OCI-LY1 (cell line): ENCODE results near the gene CD2AP.

ENCODE experiments used
- H2AFZ ChIP-seq: fragments of 200-600 bp; sonication (generic), shearing (Covaris generic); 2 replicates; pipeline ENCODE4 v1.6.0; 2014; ENCODE audit warnings: antibody characterized with exemption, mild to moderate bottlenecking, low read length
- H3F3A ChIP-seq: fragments of 200-600 bp; sonication (generic), shearing (Covaris generic); 2 replicates; pipeline ENCODE4 v1.6.0; 2014; ENCODE audit warnings: mild to moderate bottlenecking, antibody characterized with exemption, low read length, moderate library complexity; ENCODE audit not compliant: insufficient read depth
- H3K27ac ChIP-seq: fragments of 200-600 bp; sonication (generic); 2 replicates; pipeline ENCODE4 v1.5.1; 2014; ENCODE audit warnings: low read length, mixed run types, mild to moderate bottlenecking, low read depth; ENCODE audit not compliant: poor library complexity, severe bottlenecking
- H3K27me3 ChIP-seq: fragments of 200-600 bp; sonication (generic); 2 replicates; pipeline ENCODE4 v1.6.0; 2014; ENCODE audit warnings: antibody characterized with exemption, mild to moderate bottlenecking, low read length, moderate library complexity; ENCODE audit not compliant: insufficient read depth
- H3K36me3 ChIP-seq: fragments of 200-600 bp; sonication (generic); 2 replicates; pipeline ENCODE4 v1.6.1; 2014; ENCODE audit warnings: mild to moderate bottlenecking, antibody characterized with exemption, low read length, moderate library complexity, mixed read lengths; ENCODE audit not compliant: insufficient read depth
- H3K4me1 ChIP-seq: fragments of 200-600 bp; sonication (generic); 2 replicates; pipeline ENCODE4 v1.5.1; 2014; ENCODE audit warnings: mild to moderate bottlenecking, low read length, moderate library complexity; ENCODE audit not compliant: insufficient read depth, severe bottlenecking
- H3K4me2 ChIP-seq: fragments of 200-600 bp; sonication (generic), shearing (Covaris generic); 2 replicates; pipeline ENCODE4 v1.6.1; 2014; ENCODE audit warnings: low read length
- H3K4me3 ChIP-seq: fragments of 200-600 bp; sonication (generic); 2 replicates; pipeline ENCODE4 v1.5.1; 2014; ENCODE audit warnings: low read length, low read depth, mild to moderate bottlenecking, mixed read lengths; ENCODE audit not compliant: poor library complexity, severe bottlenecking
- H3K79me2 ChIP-seq: fragments of 200-600 bp; shearing (Covaris generic); 2 replicates; pipeline ENCODE4 v1.6.1; 2016; ENCODE audit warnings: mixed run types, low read length, mixed read lengths; ENCODE audit not compliant: insufficient read depth
- H3K9ac ChIP-seq: fragments of 200-600 bp; sonication (generic), shearing (Covaris generic); 2 replicates; pipeline ENCODE4 v1.6.1; 2014; ENCODE audit warnings: mild to moderate bottlenecking, low read length, mixed read lengths
- H3K9me2 ChIP-seq: fragments of 200-600 bp; sonication (generic), shearing (Covaris generic); 2 replicates; pipeline ENCODE4 v1.6.1; 2014; ENCODE audit warnings: low read depth, mild to moderate bottlenecking, low read length, mixed read lengths
- H3K9me3 ChIP-seq: fragments of 200-600 bp; shearing (Covaris generic); 2 replicates; pipeline ENCODE4 v1.6.1; 2014; ENCODE audit warnings: low read length, mixed read lengths
- H4K20me1 ChIP-seq: fragments of 200-600 bp; sonication (generic), shearing (Covaris generic); 2 replicates; pipeline ENCODE4 v1.6.0; 2016; ENCODE audit warnings: mild to moderate bottlenecking, low read length; ENCODE audit not compliant: insufficient read depth
- CTCF ChIP-seq: fragments of 200-600 bp; sonication (generic), shearing (Covaris generic); IDR thresholded peaks from 2 replicates; pipeline ENCODE4 v1.5.1; 2017; ENCODE audit warnings: mild to moderate bottlenecking, antibody characterized with exemption, low read length, moderate library complexity, mixed read lengths
- EZH2 ChIP-seq: fragments of 200-600 bp; sonication (generic), shearing (Covaris generic); IDR thresholded peaks from 2 replicates; pipeline ENCODE4 v1.8.0; 2017; ENCODE audit warnings: borderline replicate concordance, mixed run types, mild to moderate bottlenecking, antibody characterized with exemption, low read length, moderate library complexity, mixed read lengths

The CD2AP gene

DNA sequence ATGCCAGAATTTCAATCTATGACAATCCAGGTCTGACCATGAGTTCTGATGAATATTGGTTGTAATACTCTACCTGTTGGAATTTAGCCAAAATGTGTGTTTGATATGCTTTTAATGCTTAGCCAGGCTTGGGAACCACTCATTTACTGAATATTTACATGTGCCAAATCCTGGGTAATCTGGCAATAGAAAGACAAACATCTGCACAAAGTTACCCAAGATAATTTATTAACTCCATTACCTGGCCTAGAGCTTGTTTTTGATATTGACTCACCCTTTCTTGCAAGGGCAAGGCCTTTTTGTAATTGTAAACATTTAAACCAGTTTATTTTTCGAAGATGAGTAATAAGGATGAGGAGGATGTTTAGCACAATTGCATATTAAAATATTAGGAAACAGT lies 13.5 kb upstream of the CD2AP start:
- H3F3A ChIP-seq, result peaks cover 3% of the 10 kb centered on the region; the same call in 1 of the 2 replicates
- H3K36me3 ChIP-seq, result no peaks in the 10 kb centered on the region
- H3K27ac ChIP-seq, result no peak overlapping the region
- TF ChIP-seq EZH2, result no peak
- no peak for TF ChIP-seq CTCF
- no peaks in the 10 kb centered on the region for H4K20me1 ChIP-seq
- H3K9me3 ChIP-seq, result 0 out of 2 replicates have a peak, but pooled peaks cover 2% of the 10 kb centered on the region
- no peak overlapping the region for H2AFZ ChIP-seq
- peaks cover 16% of the 10 kb centered on the region for H3K4me1 ChIP-seq
- H3K4me3 ChIP-seq, result no peak overlapping the region
- no peak overlapping the region for H3K4me2 ChIP-seq
- H3K79me2 ChIP-seq, result no peaks in the 10 kb centered on the region
- no peaks in the 10 kb centered on the region for H3K9me2 ChIP-seq
- no peak overlapping the region for H3K9ac ChIP-seq
- H3K27me3 ChIP-seq, result no peaks in the 10 kb centered on the region

DNA sequence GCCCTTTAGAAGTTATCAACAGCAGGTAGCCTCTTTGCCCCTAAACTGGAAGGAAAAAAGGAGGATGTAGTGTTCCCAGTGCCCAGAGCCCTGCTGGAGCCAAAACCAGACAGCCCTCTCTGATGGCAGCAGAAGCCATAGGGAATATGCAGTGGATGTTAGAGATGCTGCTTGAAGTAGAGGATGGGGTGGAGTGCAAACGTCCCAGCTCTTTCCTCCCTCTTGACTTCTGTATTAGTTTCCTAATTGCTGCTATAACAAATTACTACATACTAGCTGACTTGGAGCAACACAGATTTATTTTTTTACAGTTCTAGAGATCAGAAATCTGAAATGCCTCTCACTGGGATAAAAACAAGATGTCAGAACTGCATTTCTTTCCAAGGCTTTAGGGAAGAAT lies 12.5 kb upstream of the CD2AP start:
- H3K9me3 ChIP-seq, result 0 out of 2 replicates have a peak, but pooled peaks cover 5% of the 10 kb centered on the region
- no peak overlapping the region for H2AFZ ChIP-seq
- TF ChIP-seq EZH2, result no peak
- TF ChIP-seq CTCF, result no peak
- H3K27me3 ChIP-seq, result no peaks in the 10 kb centered on the region
- H4K20me1 ChIP-seq, result no peaks in the 10 kb centered on the region
- H3K4me1 ChIP-seq, result peaks cover 16% of the 10 kb centered on the region
- no peak overlapping the region for H3K27ac ChIP-seq
- H3K79me2 ChIP-seq, result no peaks in the 10 kb centered on the region
- H3K36me3 ChIP-seq, result no peaks in the 10 kb centered on the region
- H3K4me2 ChIP-seq, result no peak overlapping the region
- H3F3A ChIP-seq, result peaks cover 3% of the 10 kb centered on the region; the same call in 1 of the 2 replicates
- no peaks in the 10 kb centered on the region for H3K9me2 ChIP-seq
- no peak overlapping the region for H3K9ac ChIP-seq
- H3K4me3 ChIP-seq, result no peak overlapping the region

DNA sequence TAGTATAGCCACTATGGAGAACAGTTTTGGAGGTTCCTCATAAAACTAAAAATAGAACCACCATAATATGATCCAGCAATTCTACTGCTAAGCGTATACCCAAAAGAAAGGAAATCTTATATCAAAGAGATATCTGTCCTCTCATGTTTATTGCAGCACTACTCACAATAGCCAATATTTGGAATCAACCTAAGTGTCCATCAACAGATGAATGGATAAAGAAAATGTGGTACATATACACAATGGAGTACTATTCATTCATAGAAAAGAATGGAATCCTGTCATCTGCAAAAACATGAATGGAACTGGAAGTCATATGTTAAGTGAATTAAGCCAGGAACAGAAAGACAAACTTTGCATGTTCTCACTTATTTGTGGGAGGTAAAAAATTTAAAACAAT lies 5.7 kb upstream of the CD2AP start:
- TF ChIP-seq CTCF (no peak), EZH2 (no peak)
- H3K79me2 ChIP-seq, result no peaks in the 10 kb centered on the region
- H3K27me3 ChIP-seq, result no peaks in the 10 kb centered on the region
- no peak overlapping the region for H3K4me3 ChIP-seq
- H3K36me3 ChIP-seq, result no peaks in the 10 kb centered on the region
- no peak overlapping the region for H2AFZ ChIP-seq
- H3K4me2 ChIP-seq, result no peak overlapping the region
- no peak overlapping the region for H3K27ac ChIP-seq
- H3K4me1 ChIP-seq, result peaks cover 11% of the 10 kb centered on the region
- no peaks in the 10 kb centered on the region for H4K20me1 ChIP-seq
- H3F3A ChIP-seq, result no peaks in the 10 kb centered on the region; the same call in 1 of the 2 replicates
- 0 out of 2 replicates have a peak, but pooled peaks cover 3% of the 10 kb centered on the region for H3K9me3 ChIP-seq
- no peak overlapping the region for H3K9ac ChIP-seq
- no peaks in the 10 kb centered on the region for H3K9me2 ChIP-seq
